Activated B cell treated with CpG ODN at 0.5 μM for 24 hours (primary cell): ENCODE results near the gene AMZ1. TPM values are rescaled to one million over a fixed set of nuclear protein-coding genes. Genes with fewer than 3 reads are reported as not detected.

ENCODE experiments used
- ATAC-seq: fragments of 200-7000 bp; cut with Tn5 transposase; one replicate; pipeline ENCODE4 v1.10.0; 2021; ENCODE audit warnings: low read depth, mild to moderate bottlenecking, moderate library complexity
- CTCF ChIA-PET: fragments of 350-600 bp; sonication (Branson Sonifier 250); formaldehyde crosslinking; loops from one replicate; lab custom pipeline; 2021; ENCODE audit warnings: antibody characterized with exemption; lab: Charles Lee
- POLR2A ChIA-PET: fragments of 350-600 bp; sonication (Branson Sonifier 250); formaldehyde crosslinking; loops from one replicate; lab custom pipeline; 2021; ENCODE audit warnings: antibody characterized with exemption; lab: Charles Lee
- DNase-seq: peaks from one replicate; pipeline ENCODE4 v3.0.0; 2022
- H3K27ac Mint-ChIP-seq: one replicate; pipeline ENCODE4 v1.8.0; 2020; ENCODE audit warnings: mixed read lengths
- H3K27me3 Mint-ChIP-seq: one replicate; pipeline ENCODE4 v1.8.0; 2021; ENCODE audit warnings: mixed read lengths
- H3K36me3 Mint-ChIP-seq: one replicate; pipeline ENCODE4 v1.8.0; 2021; ENCODE audit warnings: low read depth, mixed read lengths
- H3K4me1 Mint-ChIP-seq: one replicate; pipeline ENCODE4 v1.8.0; 2021; ENCODE audit warnings: mixed read lengths
- H3K4me3 Mint-ChIP-seq: one replicate; pipeline ENCODE4 v1.8.0; 2020; ENCODE audit warnings: mild to moderate bottlenecking, mixed read lengths
- H3K9me3 Mint-ChIP-seq: one replicate; pipeline ENCODE4 v1.8.0; 2020; ENCODE audit warnings: mixed read lengths
- CTCF ChIP-seq: fragments of 200-600 bp; IDR thresholded peaks from one replicate; pipeline ENCODE4 v1.8.0; 2022; ENCODE audit warnings: antibody characterized with exemption, mild to moderate bottlenecking
- intact Hi-C: fragments of 100-400 bp; cut with micrococcal nuclease; formaldehyde crosslinking; loops from one replicate; pipeline ENCODE4 v1.15.1; 2024
- total RNA-seq: library from RNA; stranded (reverse); gene quantifications from 2 replicates; pipeline ENCODE4 v1.2.3, GENCODE V29; 2022

Gene AMZ1
- total RNA-seq, 1 donor from 2014 or later = 8.3 TPM

GRCh38 chr7:2763597-2763996 is 75.6 kb downstream of the AMZ1 start:
- Mint-ChIP-seq H3K4me1 (peaks cover 19% of the 10 kb centered on the region), H3K27me3 (no peaks in the 10 kb centered on the region), H3K4me3 (no peak overlapping the region), H3K9me3 (no peaks in the 10 kb centered on the region), H3K36me3 (peaks cover 53% of the 10 kb centered on the region), H3K27ac (no peak overlapping the region)
- POLR2A ChIA-PET = interaction anchor here (0.7 to 1.2 kb wide), 3 partner anchors 9 to 20 kb away, joined by 3 to 4 read pairs (median 4); no protein-coding TSS in a partner anchor
- intact Hi-C loops = no loop called here
- DNase-seq (no peak), ATAC-seq (no peak)
- CTCF ChIA-PET = no interaction called here
- TF ChIP-seq CTCF = no peak

DNA sequence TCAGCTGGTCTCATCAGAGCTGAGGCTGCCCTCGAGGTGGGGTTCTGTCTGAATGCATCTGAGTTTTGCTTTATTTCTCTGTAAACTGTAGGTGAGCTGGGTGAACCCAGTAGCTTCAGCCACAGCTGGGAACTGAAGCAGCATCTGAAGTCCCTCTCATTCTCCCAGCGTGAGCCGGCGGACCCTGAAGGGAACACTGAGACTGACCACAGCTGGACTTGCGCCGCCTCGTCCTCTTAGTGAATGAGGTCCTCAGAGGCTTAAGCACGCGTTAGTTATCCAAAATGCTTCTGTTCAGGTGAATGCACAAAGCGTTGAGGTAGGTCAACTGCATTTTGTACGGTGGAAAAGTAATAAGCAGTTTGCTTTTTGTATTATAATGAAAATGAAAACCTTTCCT is 76.6 kb downstream of the AMZ1 start:
- TF ChIP-seq CTCF = no peak
- CTCF ChIA-PET = no interaction called here
- intact Hi-C loops = no loop called here
- Mint-ChIP-seq H3K9me3 (no peaks in the 10 kb centered on the region), H3K36me3 (peaks cover 48% of the 10 kb centered on the region), H3K27me3 (no peaks in the 10 kb centered on the region), H3K27ac (no peak overlapping the region), H3K4me3 (no peak overlapping the region), H3K4me1 (peaks cover 12% of the 10 kb centered on the region)
- POLR2A ChIA-PET = no interaction called here
- DNase-seq = no peak
- no peak for ATAC-seq

Other genes with a start within 250 kb of the AMZ1 start
- gene GRIFIN, start 211.8 kb upstream of the AMZ1 start, total RNA-seq = not detected in 2 replicates
- gene LFNG, start 168.4 kb upstream of the AMZ1 start, total RNA-seq = 87.4 and 95.8 TPM in 2 replicates
- gene BRAT1, start 132.7 kb upstream of the AMZ1 start, total RNA-seq = 29.6 and 31.7 TPM in 2 replicates
- gene IQCE, start 129.2 kb upstream of the AMZ1 start, total RNA-seq = 7.5 and 7.7 TPM in 2 replicates
- 20.7 and 25.4 TPM in 2 replicates for gene TTYH3, start 56.2 kb upstream of the AMZ1 start, total RNA-seq
- 52.3 and 54.6 TPM in 2 replicates for gene GNA12, start 156.1 kb downstream of the AMZ1 start, total RNA-seq